Stomach smooth muscle (tissue), 2 donors: ENCODE measurements around the gene SNN.

Experiments used
- H3K27ac ChIP-seq: one replicate; pipeline ENCODE4 v1.7.0; 2013; ENCODE audit warnings: mild to moderate bottlenecking, low read length, inconsistent platforms
- H3K27me3 ChIP-seq, 2 donors: one replicate each; pipeline ENCODE4 v1.7.0; 2013; ENCODE audit warnings: low read length in 2 of 2; ENCODE audit not compliant: insufficient read depth in 2 of 2, control insufficient read depth in 1 of 2
- H3K36me3 ChIP-seq, 2 donors: one replicate each; pipeline ENCODE4 v1.7.0; 2013; ENCODE audit warnings: low read length in 2 of 2; ENCODE audit not compliant: control insufficient read depth in 2 of 2, insufficient read depth in 2 of 2
- H3K4me1 ChIP-seq: one replicate; pipeline ENCODE4 v1.7.0; 2013; ENCODE audit warnings: low read length; ENCODE audit not compliant: control insufficient read depth, insufficient read depth
- H3K4me3 ChIP-seq, 2 donors: one replicate each; pipeline ENCODE4 v1.7.0; 2013; ENCODE audit warnings: low read length in 2 of 2
- H3K9ac ChIP-seq, 2 donors: one replicate each; pipeline ENCODE4 v1.7.0; 2013; ENCODE audit warnings: low read length in 2 of 2, mild to moderate bottlenecking in 1 of 2
- H3K9me3 ChIP-seq, 2 donors: one replicate each; pipeline ENCODE4 v1.7.0; 2013; ENCODE audit warnings: low read length in 2 of 2; ENCODE audit not compliant: control insufficient read depth in 2 of 2
- donor health status: healthy.
- donor health status: Pancreatic carcinoma.

SNN gene

GRCh38 chr16:11674818-11675560 is 6.7 kb downstream of the SNN start:
- H3K9ac ChIP-seq = no peak overlapping the region
- peaks cover 53% of the 10 kb centered on the region for H3K4me1 ChIP-seq
- no peaks in the 10 kb centered on the region for H3K9me3 ChIP-seq
- no peaks in the 10 kb centered on the region for H3K27me3 ChIP-seq
- peaks cover 19 to 30% of the 10 kb centered on the region in 2 donors for H3K36me3 ChIP-seq
- H3K27ac ChIP-seq = peak overlapping the region; percentile 11
- no peak overlapping the region for H3K4me3 ChIP-seq

GRCh38 chr16:11675561-11676511 is 7.6 kb downstream of the SNN start:
- no peak overlapping the region for H3K4me3 ChIP-seq
- H3K27me3 ChIP-seq = no peaks in the 10 kb centered on the region
- peaks cover 45% of the 10 kb centered on the region for H3K4me1 ChIP-seq
- H3K9ac ChIP-seq = no peak overlapping the region
- H3K9me3 ChIP-seq = no peaks in the 10 kb centered on the region
- no peak overlapping the region for H3K27ac ChIP-seq
- H3K36me3 ChIP-seq = peaks cover 19 to 37% of the 10 kb centered on the region in 2 donors

GRCh38 chr16:11676799-11677198 is 8.5 kb downstream of the SNN start:
- Histone ChIP-seq H3K9me3 (no peaks in the 10 kb centered on the region), H3K27me3 (no peaks in the 10 kb centered on the region), H3K4me3 (no peak overlapping the region), H3K9ac (no peak overlapping the region), H3K4me1 (peaks cover 45% of the 10 kb centered on the region), H3K36me3 (peaks cover 19 to 41% of the 10 kb centered on the region in 2 donors), H3K27ac (peak overlapping the region; percentile 6)

DNA sequence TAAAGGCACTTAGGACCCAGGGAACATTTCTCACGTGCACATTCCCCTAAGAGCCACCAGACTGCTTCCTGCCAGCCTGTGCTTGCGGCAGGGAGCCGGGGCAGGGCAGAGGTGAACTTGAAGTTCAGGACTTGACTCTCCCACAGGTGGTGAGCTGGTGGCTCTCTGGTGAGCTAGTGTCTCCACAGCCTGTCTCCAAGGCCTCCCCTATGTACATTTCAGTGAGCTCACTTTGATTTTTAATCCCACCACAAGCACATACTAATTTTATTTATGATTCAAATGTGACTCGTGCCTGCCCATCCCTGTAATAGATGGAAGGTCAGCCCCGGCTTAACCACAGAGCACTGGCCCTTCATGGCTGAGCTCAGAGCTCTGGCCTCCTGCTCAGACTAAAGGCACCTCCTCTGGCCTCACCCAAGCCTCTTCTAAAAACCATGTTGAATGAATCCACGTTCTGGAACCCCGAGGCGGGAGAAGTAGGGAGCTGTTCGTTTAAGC is 9.2 kb downstream of the SNN start:
- H3K36me3 ChIP-seq = peaks cover 19 to 45% of the 10 kb centered on the region in 2 donors
- peak overlapping the region; percentile 6 for H3K27ac ChIP-seq
- H3K4me1 ChIP-seq = peaks cover 40% of the 10 kb centered on the region
- no peak overlapping the region for H3K9ac ChIP-seq
- no peaks in the 10 kb centered on the region for H3K9me3 ChIP-seq
- no peaks in the 10 kb centered on the region for H3K27me3 ChIP-seq
- H3K4me3 ChIP-seq = no peak overlapping the region

GRCh38 chr16:11677959-11678881 is 10.0 kb downstream of the SNN start:
- Histone ChIP-seq H3K4me1 (peaks cover 37% of the 10 kb centered on the region), H3K9ac (no peak overlapping the region), H3K9me3 (no peaks in the 10 kb centered on the region), H3K27ac (no peak overlapping the region), H3K27me3 (no peaks in the 10 kb centered on the region), H3K36me3 (peaks cover 22 to 47% of the 10 kb centered on the region in 2 donors), H3K4me3 (no peak overlapping the region)

GRCh38 chr16:11679250-11679649 is 11.0 kb downstream of the SNN start:
- no peaks in the 10 kb centered on the region for H3K27me3 ChIP-seq
- no peak overlapping the region for H3K4me3 ChIP-seq
- no peaks in the 10 kb centered on the region for H3K9me3 ChIP-seq
- no peak overlapping the region for H3K27ac ChIP-seq
- H3K4me1 ChIP-seq = peaks cover 28% of the 10 kb centered on the region
- peak overlapping the region in 1 of 2 donors; percentile 55 for H3K9ac ChIP-seq
- H3K36me3 ChIP-seq = peaks cover 28 to 54% of the 10 kb centered on the region in 2 donors

DNA sequence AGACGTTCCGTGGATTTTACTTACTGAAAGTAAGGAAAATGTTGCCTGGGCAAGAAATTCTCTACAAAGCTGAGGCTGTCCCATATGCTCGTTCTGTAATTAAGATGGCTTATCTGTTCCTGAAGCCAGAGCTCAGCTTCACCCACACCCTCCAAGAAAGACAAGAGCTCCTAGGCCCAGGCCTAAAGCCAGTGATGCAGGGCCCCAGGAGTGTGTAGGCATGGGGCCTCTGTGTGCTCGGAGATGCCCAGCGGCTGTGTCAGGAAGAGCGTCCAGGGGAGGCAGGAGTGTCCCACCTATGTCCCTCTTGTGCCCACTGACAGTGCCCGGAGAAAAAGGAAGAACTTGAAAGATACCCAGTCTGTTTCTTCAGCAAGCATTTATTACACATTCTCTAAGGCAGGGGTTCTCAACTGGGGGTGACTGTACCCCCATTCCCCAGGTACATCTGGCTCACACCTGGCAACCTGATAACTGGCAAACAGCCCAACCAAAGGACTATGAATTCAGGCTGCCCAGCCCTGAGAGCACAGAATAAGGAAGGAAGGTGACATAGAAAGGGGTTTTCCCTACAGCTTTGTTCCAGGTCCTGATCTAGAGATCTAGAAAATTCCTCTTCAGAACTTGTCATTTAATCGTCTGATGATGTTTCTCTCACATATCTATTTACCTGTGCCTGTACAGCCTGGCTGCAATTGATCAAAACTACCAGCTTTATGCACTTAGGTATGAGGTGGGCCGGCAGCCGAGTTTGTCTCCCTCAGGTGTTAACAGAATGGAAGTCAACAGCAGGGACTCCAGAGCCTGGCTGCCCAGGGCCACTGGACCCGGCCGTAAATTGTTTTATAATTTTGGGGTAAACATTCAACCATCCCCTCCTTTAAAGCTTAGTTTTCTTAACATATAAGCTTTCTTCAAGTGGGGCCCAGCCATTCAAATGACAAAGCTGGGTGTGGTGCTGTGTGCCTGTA is 12.0 kb downstream of the SNN start:
- Histone ChIP-seq H3K36me3 (peaks cover 28 to 58% of the 10 kb centered on the region in 2 donors), H3K27me3 (no peaks in the 10 kb centered on the region), H3K9ac (no peak overlapping the region), H3K9me3 (no peaks in the 10 kb centered on the region), H3K27ac (no peak overlapping the region), H3K4me3 (no peak overlapping the region), H3K4me1 (peaks cover 23% of the 10 kb centered on the region)

GRCh38 chr16:11681556-11681955 is 13.3 kb downstream of the SNN start:
- no peak overlapping the region for H3K27ac ChIP-seq
- no peak overlapping the region for H3K4me3 ChIP-seq
- H3K9me3 ChIP-seq = no peaks in the 10 kb centered on the region
- no peak overlapping the region for H3K9ac ChIP-seq
- H3K4me1 ChIP-seq = peaks cover 23% of the 10 kb centered on the region
- H3K36me3 ChIP-seq = peaks cover 24 to 51% of the 10 kb centered on the region in 2 donors
- no peaks in the 10 kb centered on the region for H3K27me3 ChIP-seq

GRCh38 chr16:11681976-11682654 is 13.9 kb downstream of the SNN start:
- no peak overlapping the region for H3K4me3 ChIP-seq
- no peak overlapping the region for H3K27ac ChIP-seq
- peaks cover 21 to 50% of the 10 kb centered on the region in 2 donors for H3K36me3 ChIP-seq
- no peaks in the 10 kb centered on the region for H3K9me3 ChIP-seq
- peaks cover 23% of the 10 kb centered on the region for H3K4me1 ChIP-seq
- H3K27me3 ChIP-seq = no peaks in the 10 kb centered on the region
- H3K9ac ChIP-seq = no peak overlapping the region
